GM21576 (cell line): Measurements from ENCODE around the gene GSPT1.

ENCODE experiments used
- ATAC-seq: cut with Tn5 transposase; IDR thresholded peaks from one replicate; pipeline ENCODE4 v1.9.1; 2021; ENCODE audit warnings: mild to moderate bottlenecking, moderate library complexity; ENCODE audit not compliant: unreplicated experiment

GSPT1 gene

GRCh38 chr16:11913425-11914079 is 2.2 kb downstream of the GSPT1 start:
- no peak for ATAC-seq

DNA sequence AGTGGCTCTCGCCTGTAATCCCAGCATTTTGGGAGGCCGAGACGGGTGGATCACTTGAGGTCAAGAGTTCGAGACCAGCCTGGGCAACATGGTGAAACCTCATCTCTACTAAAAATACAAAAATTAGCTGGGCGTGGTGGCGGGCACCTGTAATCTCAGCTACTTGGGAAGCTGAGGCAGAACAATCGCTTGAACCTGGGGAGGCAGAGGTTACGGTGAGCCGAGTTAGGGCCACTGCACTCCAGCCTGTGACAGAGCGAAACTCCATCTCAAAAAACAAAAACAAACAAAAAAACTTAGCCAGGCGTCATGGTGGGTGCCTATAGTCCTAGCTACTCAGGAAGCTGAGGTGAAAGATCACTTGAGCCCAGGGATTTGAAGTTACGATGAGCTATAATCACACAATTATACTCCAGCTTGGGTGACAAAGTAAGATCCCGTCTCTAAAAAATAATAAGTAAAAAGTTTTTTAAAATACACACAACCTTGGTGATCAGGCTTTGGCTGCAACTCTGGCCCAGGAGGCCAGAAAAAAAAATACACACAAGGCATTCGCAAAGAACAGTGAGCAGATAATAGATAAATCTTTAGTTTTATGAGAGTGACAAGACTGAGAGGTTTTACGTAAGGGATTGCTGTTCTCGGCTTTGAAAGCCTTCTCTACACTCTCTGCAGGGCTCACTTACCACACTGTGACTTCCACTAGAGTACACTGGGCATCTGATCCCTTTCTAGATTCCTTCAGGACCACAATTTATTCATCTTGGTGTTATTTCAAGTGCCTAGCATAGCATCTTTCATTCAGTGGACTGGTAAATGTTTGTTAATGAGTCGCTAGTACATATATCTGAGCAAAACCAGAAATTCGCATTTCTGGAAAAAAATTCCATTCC is 5.9 kb downstream of the GSPT1 start:
- ATAC-seq: no peak

- ATAC-seq: no peak
Observed at GRCh38 chr16:11907160-11907970, 8.4 kb downstream of the GSPT1 start.

DNA sequence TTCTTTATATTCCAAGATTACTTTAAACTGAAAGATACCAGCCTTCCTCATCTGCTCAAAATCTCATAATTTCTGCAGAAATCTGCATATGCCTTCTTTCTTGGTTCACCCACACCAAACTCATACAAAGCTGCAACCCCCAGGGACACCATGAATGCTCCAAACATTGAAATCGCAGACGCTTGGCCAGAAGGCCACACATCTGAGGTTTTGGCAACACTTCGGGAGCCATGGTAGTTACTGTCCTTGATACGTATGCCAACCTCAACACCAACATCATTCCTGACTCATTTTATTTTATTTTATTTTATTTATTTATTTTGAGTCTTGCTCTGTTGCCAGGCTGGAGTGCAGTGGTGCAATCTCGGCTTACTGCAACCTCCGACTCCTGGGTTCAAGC is 11.8 kb downstream of the GSPT1 start:
- no peak for ATAC-seq

GRCh38 chr16:11901091-11901490 is 14.7 kb downstream of the GSPT1 start:
- ATAC-seq: no peak

DNA sequence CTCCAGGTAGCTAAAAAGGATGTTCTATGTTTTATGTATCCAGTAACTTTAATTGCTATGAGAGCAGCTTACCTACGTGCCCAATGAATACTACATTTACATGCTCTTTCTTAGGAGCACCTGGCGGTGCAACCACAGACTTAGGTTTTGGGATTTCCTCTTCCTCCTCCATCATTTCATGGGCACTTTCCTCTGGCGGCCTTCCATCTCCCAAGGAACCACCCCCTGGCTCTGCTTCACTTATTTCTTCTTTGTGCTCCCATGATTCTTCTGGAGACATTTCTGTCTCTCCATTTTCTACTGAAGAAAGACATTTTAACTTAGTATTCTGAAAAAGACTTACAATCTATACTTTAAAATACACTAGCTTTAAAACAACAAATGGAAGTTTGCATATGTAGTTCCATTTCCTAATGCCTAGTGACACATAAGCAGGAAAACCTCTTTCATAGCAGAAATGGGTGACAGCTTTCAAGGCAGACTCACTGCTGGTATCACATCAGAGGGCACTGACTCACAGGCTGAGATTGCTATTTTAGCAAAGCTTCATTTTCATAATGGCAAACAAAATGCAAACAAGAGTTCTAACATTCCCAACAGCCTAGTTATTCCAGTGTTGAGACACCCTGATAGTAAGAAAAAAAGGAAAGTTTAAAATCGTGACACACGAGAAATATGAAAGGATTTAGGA is 19.1 kb downstream of the GSPT1 start:
- ATAC-seq: no peak

GRCh38 chr16:11893571-11893970 is 22.2 kb downstream of the GSPT1 start:
- ATAC-seq: no peak

- ATAC-seq: no peak
Observed at GRCh38 chr16:11892761-11893160, 23.0 kb downstream of the GSPT1 start.

DNA sequence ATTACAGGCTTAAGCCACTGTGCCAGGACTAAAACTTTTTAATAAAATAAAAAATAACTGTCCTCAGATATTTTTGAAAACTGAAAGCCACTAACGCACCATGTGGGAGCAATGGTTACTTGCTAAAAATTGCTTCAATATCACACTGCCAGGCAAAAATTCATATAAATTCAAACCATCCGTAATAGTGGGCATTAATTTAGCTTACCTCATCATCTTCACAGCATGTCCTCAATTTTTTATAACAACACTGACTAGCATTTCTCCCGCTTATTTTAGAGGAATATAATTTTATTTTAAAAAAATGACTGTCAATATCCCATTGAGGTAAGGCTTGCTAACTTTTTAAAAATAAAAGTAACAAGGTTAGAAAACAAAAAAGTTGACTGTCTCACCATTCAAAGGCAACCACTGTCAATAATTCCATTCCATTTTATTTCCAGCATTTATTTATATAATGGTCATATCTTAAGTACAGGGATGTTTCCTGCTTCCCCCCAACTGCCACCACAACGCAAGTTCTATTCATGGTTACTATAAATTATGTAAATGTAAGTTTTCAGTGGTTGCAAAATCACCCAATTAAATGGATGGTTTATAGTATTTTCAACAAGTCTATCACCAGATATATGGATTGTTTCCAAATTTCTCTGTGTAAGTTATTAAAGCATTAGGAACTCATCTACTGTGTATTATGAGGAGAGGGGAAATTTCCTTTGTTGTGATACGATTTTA is 25.4 kb downstream of the GSPT1 start:
- no peak for ATAC-seq

DNA sequence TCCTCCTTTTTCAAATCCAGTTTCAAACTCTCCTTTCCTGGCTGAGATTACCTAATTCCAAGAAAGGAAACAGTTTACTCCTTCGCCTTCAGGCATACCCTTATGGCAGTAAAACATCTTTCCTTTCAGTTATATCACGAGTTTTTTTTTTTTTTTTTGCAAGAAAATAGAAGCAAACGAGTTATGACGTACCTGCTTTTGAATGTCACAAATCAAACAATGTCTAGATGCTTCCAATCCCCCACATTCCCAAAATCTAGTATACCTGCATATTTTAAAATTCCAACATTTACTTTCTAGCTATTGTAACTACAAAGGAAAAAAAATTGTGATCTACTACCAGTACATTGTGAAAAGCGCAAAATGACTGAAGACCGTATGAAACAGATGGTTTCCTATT is 28.9 kb downstream of the GSPT1 start:
- ATAC-seq: no peak

DNA sequence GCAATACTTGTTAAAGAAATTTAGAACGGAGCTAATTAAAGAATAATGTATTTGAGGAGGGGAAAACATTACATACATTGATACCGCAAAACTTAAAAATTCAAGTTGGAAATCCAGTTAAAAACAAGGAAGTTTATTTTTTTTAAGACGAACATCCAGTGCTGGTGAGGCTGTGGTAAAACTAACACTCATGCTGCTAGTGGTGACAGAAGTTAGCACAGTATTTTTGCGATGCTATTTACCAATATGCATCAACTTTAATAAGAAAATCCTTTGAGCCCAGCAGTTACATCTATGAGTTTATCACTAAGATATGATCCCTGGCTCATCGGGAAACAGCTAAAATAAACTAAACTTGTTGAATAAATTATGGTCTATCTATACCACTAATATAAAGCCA is 31.7 kb downstream of the GSPT1 start:
- no peak for ATAC-seq

DNA sequence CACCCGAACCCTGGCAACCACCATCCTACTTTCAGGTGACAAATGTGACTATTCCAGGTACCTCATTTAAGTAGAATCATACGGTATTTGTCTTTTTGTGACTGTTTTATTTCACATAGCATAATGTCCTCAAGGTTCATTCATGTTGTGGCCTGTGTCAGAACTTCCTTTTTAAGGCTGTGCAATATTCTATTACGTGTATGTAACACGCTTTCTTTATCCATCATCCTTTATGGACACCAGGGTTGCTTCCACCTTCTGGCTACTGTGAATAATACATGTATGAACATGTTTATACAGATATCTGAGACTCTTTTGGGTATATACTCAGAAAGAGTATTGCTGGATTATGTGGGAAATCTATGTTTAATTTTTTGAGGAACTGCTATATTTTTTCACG is 35.7 kb downstream of the GSPT1 start:
- no peak for ATAC-seq

DNA sequence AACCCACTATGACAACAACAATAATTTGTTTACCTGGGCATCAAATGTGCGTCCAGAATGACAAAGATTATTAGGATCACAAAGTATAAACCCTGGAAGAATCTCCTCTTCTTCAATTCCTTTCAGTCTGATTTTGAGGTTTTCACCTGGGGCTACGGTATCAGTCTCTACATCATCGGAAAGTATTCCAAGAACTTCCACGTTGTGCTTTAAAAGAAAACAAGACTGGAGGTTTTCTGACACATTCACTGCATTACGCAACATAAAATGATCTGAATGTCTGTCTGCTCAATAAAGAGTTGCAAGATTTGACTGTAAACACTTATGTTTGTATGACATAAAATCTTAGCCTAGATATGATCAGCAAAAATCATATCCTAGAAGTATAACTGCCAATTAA is 38.4 kb downstream of the GSPT1 start:
- ATAC-seq: no peak

- ATAC-seq: no peak
Observed at GRCh38 chr16:11876306-11876705, 39.5 kb downstream of the GSPT1 start.

DNA sequence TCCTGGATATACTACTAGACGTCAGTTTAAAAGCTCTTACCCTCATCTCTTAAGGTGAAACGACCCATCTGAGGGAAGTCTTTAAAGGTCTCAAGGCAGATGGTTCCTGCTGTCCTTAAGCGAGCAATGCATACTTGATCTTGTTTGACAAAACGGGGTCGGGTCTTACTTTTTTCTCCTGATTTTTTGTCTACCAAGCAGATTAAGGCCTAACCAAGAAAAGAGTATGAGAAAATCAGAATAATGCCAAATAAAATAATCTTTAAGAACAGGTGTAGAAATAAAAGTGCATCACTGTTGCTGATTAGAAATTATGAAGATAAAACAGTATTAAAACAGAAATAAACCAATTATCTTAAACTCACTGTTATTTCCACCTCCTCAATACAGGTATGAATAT is 40.0 kb downstream of the GSPT1 start:
- ATAC-seq: no peak

DNA sequence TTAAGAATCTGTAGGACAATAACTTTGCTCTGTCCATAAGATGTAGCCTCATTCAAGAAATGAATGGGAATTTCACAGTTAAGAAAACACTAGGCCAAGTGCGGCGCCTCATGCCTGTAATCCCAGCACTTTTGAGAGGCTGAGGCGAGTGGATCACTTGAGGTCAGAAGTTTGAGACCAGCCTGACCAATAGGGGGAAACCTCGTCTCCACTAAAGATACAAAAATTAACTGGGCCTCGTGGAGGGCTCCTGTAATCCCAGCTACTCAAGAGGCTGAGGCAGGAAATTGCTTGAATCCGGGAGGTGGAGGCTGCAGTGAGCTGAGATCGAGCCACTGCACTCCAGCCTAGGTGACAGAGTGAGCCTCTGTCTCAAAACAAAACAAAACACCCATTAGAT is 44.6 kb downstream of the GSPT1 start:
- ATAC-seq: no peak

GRCh38 chr16:11870399-11870798 is 45.4 kb downstream of the GSPT1 start:
- no peak for ATAC-seq

- ATAC-seq: no peak
Observed at GRCh38 chr16:11869353-11870228, 46.2 kb downstream of the GSPT1 start.

DNA sequence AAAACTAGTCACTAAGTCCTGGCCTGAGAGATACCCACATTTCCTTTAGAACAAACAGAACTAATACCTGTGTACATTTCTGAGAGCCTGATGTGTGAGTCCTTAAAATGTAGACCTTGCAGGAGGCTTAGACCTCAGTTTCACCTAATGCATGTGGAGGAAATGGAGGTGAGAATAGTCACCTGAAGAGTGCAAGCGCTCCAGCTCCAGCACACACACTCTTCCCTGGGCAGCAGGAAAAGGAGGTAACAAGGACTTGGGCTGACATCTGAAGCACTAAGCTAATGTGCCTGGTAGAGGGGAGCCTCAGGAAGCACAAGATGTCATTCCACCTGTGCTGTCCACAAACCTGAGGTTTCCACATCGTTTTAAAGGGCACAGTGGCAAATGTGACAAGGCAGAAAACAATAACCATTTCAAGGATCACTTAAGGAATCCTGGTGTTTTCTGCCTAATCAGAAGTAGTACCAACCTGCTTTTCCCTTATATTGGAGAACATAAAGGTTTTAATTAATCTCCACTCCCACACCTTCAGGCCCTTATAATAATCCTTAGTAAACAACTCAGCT is 47.3 kb downstream of the GSPT1 start:
- ATAC-seq: no peak
